Uterus (tissue), 2 donors: ENCODE data around the gene SSBP3.

Experiments
- CTCF ChIP-seq, 4 experiments: fragments of 200-600 bp in 2 of 4; fragments of 450-650 bp in 2 of 4; sonication (generic) in 2 of 4; IDR thresholded peaks; one replicate each; pipeline ENCODE4 v1.5.1; 2016 to 2019; ENCODE audit warnings: antibody characterized with exemption in 4 of 4, mild to moderate bottlenecking in 2 of 4, moderate library complexity in 1 of 4
- POLR2A ChIP-seq, 2 donors: fragments of 450-650 bp; IDR thresholded peaks; one replicate each; pipeline ENCODE4 v1.6.1; 2016; ENCODE audit warnings: antibody characterized with exemption in 2 of 2, mild to moderate bottlenecking in 1 of 2, moderate library complexity in 1 of 2

DNA sequence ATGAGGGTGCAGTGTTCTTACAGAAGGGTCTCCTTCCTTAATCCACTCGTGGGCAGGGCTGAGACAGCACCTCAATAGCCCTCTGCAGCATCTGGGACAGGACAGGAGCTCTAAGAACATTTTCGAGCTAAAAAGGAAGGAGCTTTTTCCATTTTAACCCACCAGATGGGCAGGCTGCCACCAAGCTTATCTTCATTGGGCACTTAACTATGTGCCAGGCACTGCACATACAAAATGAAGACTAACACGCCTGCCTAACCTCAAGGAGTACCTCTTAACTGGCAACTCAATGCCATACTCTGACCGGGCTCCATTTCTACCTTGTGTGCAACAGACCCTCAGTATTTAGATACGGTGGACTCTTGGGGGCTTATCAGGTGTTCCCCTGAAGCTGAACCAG, 48.2 kb downstream of the SSBP3 start:
- TF ChIP-seq CTCF (IDR thresholded peaks at IDR 0.05) (no peak), POLR2A (IDR thresholded peaks at IDR 0.05) (no peak)
